Measurements from ENCODE around the gene CPA2. TPM values are rescaled to one million over a fixed set of nuclear protein-coding genes. Genes with fewer than 3 reads are reported as not detected.
"Not testable (repeated sequence)": the region's sequence is repeated elsewhere in the genome, so short reads cannot be mapped to it uniquely, and the experiment has no call there.

Gene CPA2
- total RNA-seq, 1 donor from 2014 or later = not detected

GRCh38 chr7:130305433-130306042, 38.9 kb downstream of the CPA2 start:
- DNase-seq (ENCODE audit: low read depth in 2 of 2) = no peak

GRCh38 chr7:130309986-130310385, 43.3 kb downstream of the CPA2 start:
- DNase-seq (ENCODE audit: low read depth in 2 of 2) = no peak

- no peak for DNase-seq (ENCODE audit: low read depth in 2 of 2)
Observed at GRCh38 chr7:130314305-130314704, 47.6 kb downstream of the CPA2 start.

GRCh38 chr7:130319541-130319940, 52.9 kb downstream of the CPA2 start:
- no peak for DNase-seq (ENCODE audit: low read depth in 2 of 2)

- DNase-seq (ENCODE audit: low read depth in 2 of 2) = not testable (repeated sequence)
Observed at GRCh38 chr7:130321542-130322229, 55.0 kb downstream of the CPA2 start.

- DNase-seq (ENCODE audit: low read depth in 2 of 2) = no peak
Observed at GRCh38 chr7:130322615-130323014, 56.0 kb downstream of the CPA2 start.

GRCh38 chr7:130324306-130324943, 57.8 kb downstream of the CPA2 start:
- no peak for DNase-seq (ENCODE audit: low read depth in 2 of 2)

GRCh38 chr7:130329681-130330080, 63.0 kb downstream of the CPA2 start:
- DNase-seq (ENCODE audit: low read depth in 2 of 2) = no peak

GRCh38 chr7:130332259-130333053, 65.8 kb downstream of the CPA2 start:
- no peak for DNase-seq (ENCODE audit: low read depth in 2 of 2)

GRCh38 chr7:130333832-130334231, 67.2 kb downstream of the CPA2 start:
- DNase-seq (ENCODE audit: low read depth in 2 of 2) = no peak

GRCh38 chr7:130334274-130334673, 67.6 kb downstream of the CPA2 start:
- no peak for DNase-seq (ENCODE audit: low read depth in 2 of 2)

- no peak for DNase-seq (ENCODE audit: low read depth in 2 of 2)
Observed at GRCh38 chr7:130337410-130337971, 70.8 kb downstream of the CPA2 start.

- no peak for DNase-seq (ENCODE audit: low read depth in 2 of 2)
Observed at GRCh38 chr7:130338233-130338632, 71.6 kb downstream of the CPA2 start.

Other genes starting within 250 kb of the CPA2 start
- 12.9 and 13.6 TPM in 2 replicates for gene ZC3HC1, start 215.5 kb upstream of the CPA2 start, total RNA-seq
- gene KLHDC10, start 196.3 kb upstream of the CPA2 start, total RNA-seq = 24.8 and 25.0 TPM in 2 replicates
- 4.2 and 5.7 TPM in 2 replicates for gene TMEM209, start 61.5 kb upstream of the CPA2 start, total RNA-seq
- not detected in 2 replicates for gene SSMEM1, start 59.0 kb upstream of the CPA2 start, total RNA-seq
- gene CPA4, start 26.3 kb downstream of the CPA2 start, total RNA-seq = not detected in 2 replicates
- not detected in 2 replicates for gene CPA5, start 78.0 kb downstream of the CPA2 start, total RNA-seq
- gene CPA1, start 113.6 kb downstream of the CPA2 start, total RNA-seq = not detected in 2 replicates
- 3.3 TPM in 2 replicates for gene CEP41, start 174.2 kb downstream of the CPA2 start, total RNA-seq
- 0.64 and 1.4 TPM in 2 replicates for gene MEST, start 225.2 kb downstream of the CPA2 start, total RNA-seq